ENCODE data around the gene ACAA1. TPM values are rescaled to one million over a fixed set of nuclear protein-coding genes. Genes with fewer than 3 reads are reported as not detected.

ACAA1 gene
- total RNA-seq, 2 experiments from 2014 or later: 56.4 to 58.9 TPM

GRCh38 chr3:38173834-38174418, 37.0 kb upstream of the ACAA1 start:
- H3K9me3 ChIP-seq (ENCODE audit: control insufficient read depth in 1 of 2, insufficient read depth in 1 of 2, low read length in 2 of 2): no peaks in the 10 kb centered on the region
- no peak for TF ChIP-seq CTCF (IDR thresholded peaks at IDR 0.05)
- Mint-ChIP-seq H3K4me1 (ENCODE audit: low read depth) (peaks cover 66% of the 10 kb centered on the region), H3K9me3 (no peaks in the 10 kb centered on the region), H3K4me3 (peak overlapping the region; percentile 1), H3K27me3 (no peaks in the 10 kb centered on the region), H3K27ac (peak overlapping the region; percentile 4), H3K36me3 (ENCODE audit: low read depth) (peaks cover 6% of the 10 kb centered on the region)
- H3K27me3 ChIP-seq (ENCODE audit: control insufficient read depth in 1 of 2, insufficient read depth in 2 of 2, low read length in 2 of 2): no peaks in the 10 kb centered on the region
- ATAC-seq (ENCODE audit: poor library complexity) (no peak), DNase-seq (peak in 1 of 14 experiments; percentile 37)
- POLR2A ChIA-PET: interaction anchor here (1.9 to 2.3 kb wide), 2 partner anchors 9 to 37 kb away, joined by 5 to 10 read pairs; partner anchors contain the start of genes ACAA1 and OXSR1
- H3K36me3 ChIP-seq (ENCODE audit: insufficient read depth, low read length): peaks cover 2% of the 10 kb centered on the region
- CTCF ChIA-PET: no interaction called here
- peaks cover 21% of the 10 kb centered on the region for H3K4me1 ChIP-seq (ENCODE audit: insufficient read depth, low read length)
- H3K27ac ChIP-seq (ENCODE audit: low read depth in 1 of 2, low read length in 2 of 2): no peak overlapping the region
- no peak overlapping the region for H3K4me3 ChIP-seq (ENCODE audit: low read length)
- intact Hi-C loops (cut with DNase I, micrococcal nuclease): no loop called here

- ATAC-seq (ENCODE audit: poor library complexity): no peak
- no peaks in the 10 kb centered on the region for H3K27me3 ChIP-seq (ENCODE audit: control insufficient read depth in 1 of 2, insufficient read depth in 2 of 2, low read length in 2 of 2)
- Mint-ChIP-seq H3K4me1 (ENCODE audit: low read depth) (peaks cover 82% of the 10 kb centered on the region), H3K27me3 (no peaks in the 10 kb centered on the region), H3K27ac (no peak overlapping the region), H3K4me3 (no peak overlapping the region), H3K36me3 (ENCODE audit: low read depth) (peaks cover 4% of the 10 kb centered on the region), H3K9me3 (no peaks in the 10 kb centered on the region)
- no peak for DNase-seq
- no peaks in the 10 kb centered on the region for H3K36me3 ChIP-seq (ENCODE audit: insufficient read depth, low read length)
- TF ChIP-seq CTCF (IDR thresholded peaks at IDR 0.05): no peak
- ChIA-PET POLR2A (no interaction called here), CTCF (interaction anchor here (1.2 to 1.8 kb wide), 2 partner anchors 8 to 18 kb away, joined by 4 read pairs; no protein-coding TSS in a partner anchor)
- intact Hi-C loops (cut with DNase I, micrococcal nuclease): no loop called here
- H3K9me3 ChIP-seq (ENCODE audit: control insufficient read depth in 1 of 2, insufficient read depth in 1 of 2, low read length in 2 of 2): no peaks in the 10 kb centered on the region
- H3K27ac ChIP-seq (ENCODE audit: low read depth in 1 of 2, low read length in 2 of 2): no peak overlapping the region
- peaks cover 33% of the 10 kb centered on the region for H3K4me1 ChIP-seq (ENCODE audit: insufficient read depth, low read length)
- H3K4me3 ChIP-seq (ENCODE audit: low read length): no peak overlapping the region
Measured at GRCh38 chr3:38171622-38172021, 34.7 kb upstream of the ACAA1 start.

GRCh38 chr3:38170722-38171121, 33.8 kb upstream of the ACAA1 start:
- Mint-ChIP-seq H3K27me3 (no peaks in the 10 kb centered on the region), H3K4me1 (ENCODE audit: low read depth) (peaks cover 86% of the 10 kb centered on the region), H3K27ac (no peak overlapping the region), H3K36me3 (ENCODE audit: low read depth) (peaks cover 9% of the 10 kb centered on the region), H3K9me3 (no peaks in the 10 kb centered on the region), H3K4me3 (no peak overlapping the region)
- ATAC-seq (ENCODE audit: poor library complexity): no peak
- no peak for TF ChIP-seq CTCF (IDR thresholded peaks at IDR 0.05)
- no peaks in the 10 kb centered on the region for H3K9me3 ChIP-seq (ENCODE audit: control insufficient read depth in 1 of 2, insufficient read depth in 1 of 2, low read length in 2 of 2)
- ChIA-PET CTCF (no interaction called here), POLR2A (no interaction called here)
- peaks cover 42% of the 10 kb centered on the region for H3K4me1 ChIP-seq (ENCODE audit: insufficient read depth, low read length)
- DNase-seq: no peak
- H3K27ac ChIP-seq (ENCODE audit: low read depth in 1 of 2, low read length in 2 of 2): no peak overlapping the region
- intact Hi-C loops (cut with DNase I, micrococcal nuclease): no loop called here
- no peak overlapping the region for H3K4me3 ChIP-seq (ENCODE audit: low read length)
- H3K36me3 ChIP-seq (ENCODE audit: insufficient read depth, low read length): no peaks in the 10 kb centered on the region
- H3K27me3 ChIP-seq (ENCODE audit: control insufficient read depth in 1 of 2, insufficient read depth in 2 of 2, low read length in 2 of 2): no peaks in the 10 kb centered on the region
